IPS-NIHi11 (cell line): ENCODE data around the gene STS.
A peak's percentile ranks its signal among the peaks of the same experiment; 100 is the strongest.

Experiments used
- DNase-seq: peaks from one replicate; pipeline ENCODE4 v3.0.0; 2012; ENCODE audit warnings: mixed read lengths, low spot score

The STS gene

DNA sequence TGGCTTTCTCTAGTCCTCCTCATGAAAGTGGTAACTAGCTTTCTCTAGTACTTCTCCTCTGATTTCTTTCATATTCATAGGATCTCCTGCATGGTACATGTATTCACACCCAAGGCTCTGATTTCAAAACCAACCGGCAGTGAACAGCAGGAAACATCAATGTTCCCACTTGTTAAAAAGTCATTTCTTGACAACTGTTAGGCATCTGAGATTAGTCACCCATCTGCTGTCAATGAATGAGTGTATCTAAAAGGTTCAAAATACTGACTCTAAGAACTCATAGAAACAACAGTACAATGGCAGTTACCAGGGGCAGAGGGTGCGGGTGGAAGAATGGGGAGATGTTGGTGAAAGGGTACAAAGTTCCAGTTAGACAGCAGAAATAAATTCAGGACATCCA, 31.9 kb downstream of the STS start:
- no peak for DNase-seq

DNA sequence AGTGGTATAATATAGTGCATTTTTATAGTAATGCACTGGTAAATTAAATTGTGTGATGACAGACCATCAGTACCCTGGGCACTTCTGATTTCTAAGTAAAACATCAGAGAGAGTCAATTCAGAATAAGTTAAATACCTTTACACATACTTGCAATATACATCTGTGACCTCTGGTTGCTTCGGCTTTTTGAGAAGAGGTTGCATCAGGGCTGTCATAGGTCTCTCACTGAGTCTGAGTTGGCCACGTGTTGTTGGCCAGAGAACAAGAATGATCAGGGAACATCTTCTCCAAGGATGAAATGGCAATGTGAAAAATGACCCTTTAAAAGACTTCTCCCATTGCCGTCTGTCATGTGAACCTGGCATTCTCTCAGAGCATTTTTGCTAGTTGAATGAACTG, 37.3 kb downstream of the STS start:
- no peak for DNase-seq

DNA sequence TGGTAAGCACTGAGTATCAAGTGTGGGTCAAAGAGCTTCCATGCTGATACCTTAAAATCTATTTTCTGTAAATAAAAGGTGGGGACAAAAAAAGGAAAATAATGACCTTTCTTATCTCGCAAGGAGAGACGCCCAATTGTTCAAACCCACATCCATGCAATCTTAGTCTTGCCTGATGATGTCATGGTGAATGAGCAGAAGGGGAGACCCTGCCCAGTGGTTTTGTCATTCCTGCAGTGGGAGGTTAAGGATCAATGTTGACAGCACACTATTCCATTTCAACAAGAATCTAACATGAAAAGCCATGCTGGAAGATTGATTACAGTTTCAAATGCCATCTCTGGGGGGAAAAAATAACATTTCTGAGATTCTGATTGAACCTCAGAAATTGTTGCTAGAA, 41.2 kb downstream of the STS start:
- DNase-seq: no peak

DNA sequence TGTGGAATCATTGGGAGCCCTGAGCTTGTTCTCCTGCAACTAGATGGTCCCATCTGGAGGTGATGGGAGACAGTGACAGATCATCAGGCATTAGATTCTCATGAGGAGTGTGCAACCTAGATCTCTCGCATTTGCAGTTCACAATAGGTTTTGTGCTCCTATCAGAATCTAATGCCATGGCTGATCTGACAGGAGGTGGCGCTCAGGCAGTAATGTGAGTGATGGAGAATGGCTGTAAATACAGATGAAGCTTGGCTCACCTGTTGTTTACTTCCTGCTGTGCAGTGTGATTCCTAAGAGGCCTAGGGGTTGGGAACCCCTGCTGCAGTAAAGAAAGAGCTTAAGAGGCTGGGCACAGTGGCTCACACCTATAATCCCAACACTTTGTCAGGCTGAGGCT, 42.6 kb downstream of the STS start:
- DNase-seq: no peak

DNA sequence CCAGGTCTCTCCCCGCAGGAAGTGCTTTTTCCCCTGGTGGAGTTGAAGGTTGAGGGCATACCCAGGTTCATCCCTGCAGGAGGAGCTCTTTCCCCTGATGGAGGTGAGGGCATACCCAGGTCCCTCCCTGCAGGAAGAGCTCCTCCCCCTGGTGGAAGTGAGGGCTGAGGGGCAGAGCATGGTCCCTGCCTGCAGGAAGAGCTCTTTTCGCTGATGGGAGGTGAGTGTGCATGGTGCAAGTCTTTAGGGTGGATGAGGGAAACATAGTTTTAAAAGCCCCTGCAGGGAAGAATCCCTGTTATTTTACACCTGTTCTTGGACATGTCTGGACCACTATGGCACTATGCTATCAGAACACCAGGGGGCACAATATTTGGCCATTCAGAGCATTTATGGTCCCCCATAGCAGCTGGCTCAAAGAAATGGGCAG, 44.2 kb downstream of the STS start:
- DNase-seq: peak; percentile 3

DNA sequence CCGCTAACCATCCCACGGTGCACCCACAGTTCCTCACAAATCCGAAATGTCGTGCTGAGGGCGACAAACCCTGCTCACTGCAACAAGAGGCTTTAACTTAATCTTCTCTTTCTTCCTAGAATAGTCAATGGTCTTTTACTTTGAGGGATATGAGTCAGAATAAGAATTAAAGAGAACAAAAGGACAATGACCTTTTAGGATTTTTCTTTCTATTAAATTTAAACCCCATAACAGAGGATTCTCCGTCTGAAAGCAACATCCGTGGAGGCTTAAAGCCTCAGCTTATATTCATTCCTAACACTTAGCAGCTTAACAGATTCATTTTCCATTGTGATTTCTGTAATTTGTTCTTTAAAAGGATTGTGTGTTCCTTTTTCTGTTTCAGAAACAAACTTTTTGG, 45.4 kb downstream of the STS start:
- DNase-seq: no peak

DNA sequence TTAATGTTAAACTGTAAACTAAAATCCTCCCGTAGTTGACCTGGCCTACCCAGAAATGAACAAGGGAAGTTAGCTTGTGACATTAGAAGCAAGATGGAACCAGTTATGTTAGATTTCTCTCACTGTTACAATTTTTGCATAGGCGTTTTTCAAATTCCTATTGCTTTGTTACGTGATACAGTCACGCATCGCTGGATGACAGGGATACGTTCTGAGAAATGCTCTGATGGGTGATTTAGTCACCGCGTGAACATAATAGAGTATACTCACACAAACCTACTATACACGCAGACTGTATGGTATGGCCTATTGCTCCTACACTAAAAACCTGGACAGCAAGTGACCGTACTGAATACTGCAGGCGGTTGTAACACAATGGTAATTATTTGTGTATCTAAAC, 47.1 kb downstream of the STS start:
- no peak for DNase-seq
